Naive thymus-derived CD4-positive, alpha-beta T cell (primary cell): ENCODE measurements around the gene LPCAT1. TPM values are rescaled to one million over a fixed set of nuclear protein-coding genes. Genes with fewer than 3 reads are reported as not detected.

Source experiments
- ATAC-seq: fragments of 150-1000 bp; cut with Tn5 transposase; 2 replicates; pipeline ENCODE4 v1.10.0; 2021; ENCODE audit warnings: mild to moderate bottlenecking, moderate library complexity
- CTCF ChIA-PET: fragments of 350-600 bp; sonication (Branson Sonifier 250); formaldehyde crosslinking; loops from one replicate; lab custom pipeline; 2021; ENCODE audit warnings: antibody characterized with exemption; lab: Charles Lee
- POLR2A ChIA-PET: fragments of 350-600 bp; sonication (Branson Sonifier 250); formaldehyde crosslinking; loops from one replicate; lab custom pipeline; 2021; ENCODE audit warnings: antibody characterized with exemption, inconsistent platforms; lab: Charles Lee
- DNase-seq, 9 donors: peaks; one replicate each; pipeline versions ENCODE4 v3.0.0 to v3.0.0-alpha.2; 2020 to 2022; ENCODE audit warnings: mixed read lengths in 1 of 9
- H3K27ac ChIP-seq: one replicate; pipeline ENCODE4 v1.7.0; 2013; ENCODE audit warnings: mild to moderate bottlenecking, low read depth, low read length, moderate library complexity
- H3K27me3 ChIP-seq, 2 donors: one replicate each; pipeline ENCODE4 v1.7.0; 2013; ENCODE audit warnings: low read length in 2 of 2, mild to moderate bottlenecking in 2 of 2, moderate library complexity in 2 of 2; ENCODE audit not compliant: control insufficient read depth in 2 of 2, insufficient read depth in 2 of 2
- H3K36me3 ChIP-seq, 3 experiments: 1 replicate in 2 of 3; 2 replicates in 1 of 3; pipeline ENCODE4 v1.7.0; 2013; ENCODE audit warnings: low read length in 3 of 3, mild to moderate bottlenecking in 3 of 3, moderate library complexity in 1 of 3; ENCODE audit not compliant: insufficient read depth in 3 of 3, control insufficient read depth in 2 of 3
- H3K4me1 ChIP-seq, 2 donors: one replicate each; pipeline ENCODE4 v1.7.0; 2013; ENCODE audit warnings: low read length in 2 of 2, mild to moderate bottlenecking in 2 of 2, moderate library complexity in 1 of 2; ENCODE audit not compliant: control insufficient read depth in 2 of 2, insufficient read depth in 2 of 2
- H3K4me3 ChIP-seq: 2 replicates; pipeline ENCODE4 v1.7.0; 2013; ENCODE audit warnings: mild to moderate bottlenecking, low read length
- H3K9me3 ChIP-seq, 3 experiments: 1 replicate in 2 of 3; 2 replicates in 1 of 3; pipeline ENCODE4 v1.7.0; 2013; ENCODE audit warnings: low read length in 3 of 3; ENCODE audit not compliant: control insufficient read depth in 2 of 3
- H3K27ac Mint-ChIP-seq, 9 donors: one replicate each; pipeline ENCODE4 v1.8.0; 2020 to 2022; ENCODE audit warnings: mixed read lengths in 9 of 9, mild to moderate bottlenecking in 8 of 9, moderate library complexity in 5 of 9, inconsistent platforms in 2 of 9
- H3K27me3 Mint-ChIP-seq, 5 donors: one replicate each; pipeline ENCODE4 v1.8.0; 2021 to 2022; ENCODE audit warnings: mixed read lengths in 5 of 5, mild to moderate bottlenecking in 1 of 5
- H3K36me3 Mint-ChIP-seq, 5 donors: one replicate each; pipeline ENCODE4 v1.8.0; 2020 to 2022; ENCODE audit warnings: mixed read lengths in 5 of 5, mild to moderate bottlenecking in 3 of 5, inconsistent platforms in 1 of 5
- H3K4me1 Mint-ChIP-seq, 7 donors: one replicate each; pipeline ENCODE4 v1.8.0; 2020 to 2022; ENCODE audit warnings: mixed read lengths in 7 of 7, mild to moderate bottlenecking in 3 of 7, inconsistent platforms in 1 of 7
- H3K4me3 Mint-ChIP-seq, 10 donors: one replicate each; pipeline ENCODE4 v1.8.0; 2020 to 2022; ENCODE audit warnings: mild to moderate bottlenecking in 10 of 10, mixed read lengths in 10 of 10, moderate library complexity in 6 of 10, inconsistent platforms in 2 of 10
- H3K9me3 Mint-ChIP-seq, 11 donors: one replicate each; pipeline ENCODE4 v1.8.0; 2020 to 2022; ENCODE audit warnings: mixed read lengths in 11 of 11, mild to moderate bottlenecking in 4 of 11, inconsistent platforms in 1 of 11, moderate library complexity in 1 of 11
- intact Hi-C, 2 donors: fragments of 100-400 bp; cut with micrococcal nuclease; formaldehyde crosslinking; loops; one replicate each; pipeline ENCODE4 v1.15.1; 2023
- polyA plus RNA-seq, 2 donors: library from polyadenylated mRNA; unstranded; fragments of 300-500 nt; fragmentation: Illumina TruSeq; gene quantifications; one replicate each; pipeline ENCODE4 v1.2.3, GENCODE V29; 2021
- total RNA-seq, 6 experiments: library from RNA in 5 of 6; stranded (reverse) in 5 of 6; gene quantifications; 1 replicate in 5 of 6; 2 replicates in 1 of 6; pipeline ENCODE4 v1.2.3 and lab custom pipeline; 2021 to 2026

The LPCAT1 gene
- total and polyA plus RNA-seq, 7 experiments from 2014 or later: 9.9 to 89.4 (median 40.9) TPM

- Histone ChIP-seq H3K9me3 (peaks cover 5 to 25% (median 5%) of the 10 kb centered on the region in 3 experiments), H3K27me3 (no peaks in the 10 kb centered on the region), H3K4me3 (no peak overlapping the region), H3K36me3 (no peaks in the 10 kb centered on the region), H3K27ac (no peak overlapping the region), H3K4me1 (no peaks in the 10 kb centered on the region)
- H3K27me3 Mint-ChIP-seq: peaks cover 0 to 8% (median 6%) of the 10 kb centered on the region in 5 donors
- peaks cover 0 to 20% (median 7%) of the 10 kb centered on the region in 5 donors for H3K36me3 Mint-ChIP-seq
- ChIA-PET CTCF (no interaction called here), POLR2A (no interaction called here)
- H3K9me3 Mint-ChIP-seq: peaks cover 9 to 40% (median 28%) of the 10 kb centered on the region in 11 donors
- no peak for ATAC-seq
- no peaks in the 10 kb centered on the region for H3K4me1 Mint-ChIP-seq
- H3K27ac Mint-ChIP-seq: no peak overlapping the region
- no peak overlapping the region for H3K4me3 Mint-ChIP-seq
- intact Hi-C loops: no loop called here
- peak in 1 of 9 donors; percentile 14 for DNase-seq
Measured at GRCh38 chr5:1431896-1432295, 91.9 kb downstream of the LPCAT1 start.

GRCh38 chr5:1431021-1431811 is 92.5 kb downstream of the LPCAT1 start:
- DNase-seq: peak in 1 of 9 donors; percentile 3
- POLR2A ChIA-PET: no interaction called here
- Histone ChIP-seq H3K27ac (no peak overlapping the region), H3K4me3 (no peak overlapping the region), H3K27me3 (no peaks in the 10 kb centered on the region), H3K36me3 (no peaks in the 10 kb centered on the region), H3K9me3 (peaks cover 5 to 29% (median 5%) of the 10 kb centered on the region in 3 experiments), H3K4me1 (no peaks in the 10 kb centered on the region)
- H3K27me3 Mint-ChIP-seq: peaks cover 0 to 10% (median 8%) of the 10 kb centered on the region in 5 donors
- ATAC-seq: no peak
- H3K4me1 Mint-ChIP-seq: no peaks in the 10 kb centered on the region
- H3K9me3 Mint-ChIP-seq: peaks cover 15 to 47% (median 32%) of the 10 kb centered on the region in 11 donors
- intact Hi-C loops: no loop called here
- H3K27ac Mint-ChIP-seq: no peak overlapping the region
- H3K4me3 Mint-ChIP-seq: no peak overlapping the region
- CTCF ChIA-PET: no interaction called here
- H3K36me3 Mint-ChIP-seq: peaks cover 0 to 23% (median 7%) of the 10 kb centered on the region in 5 donors

GRCh38 chr5:1430121-1430795 is 93.5 kb downstream of the LPCAT1 start:
- POLR2A ChIA-PET: no interaction called here
- H3K27ac Mint-ChIP-seq: no peak overlapping the region
- DNase-seq: no peak
- H3K27me3 ChIP-seq: no peaks in the 10 kb centered on the region
- no peak overlapping the region for H3K27ac ChIP-seq
- peaks cover 5 to 29% (median 5%) of the 10 kb centered on the region in 3 experiments for H3K9me3 ChIP-seq
- H3K4me1 Mint-ChIP-seq: no peaks in the 10 kb centered on the region
- ATAC-seq: no peak
- no peaks in the 10 kb centered on the region for H3K4me1 ChIP-seq
- intact Hi-C loops: no loop called here
- H3K4me3 ChIP-seq: no peak overlapping the region
- H3K4me3 Mint-ChIP-seq: peak overlapping the region in 1 of 10 donors; percentile 17
- H3K36me3 ChIP-seq: no peaks in the 10 kb centered on the region
- peaks cover 16 to 56% (median 36%) of the 10 kb centered on the region in 11 donors for H3K9me3 Mint-ChIP-seq
- H3K36me3 Mint-ChIP-seq: peaks cover 0 to 25% (median 7%) of the 10 kb centered on the region in 5 donors
- CTCF ChIA-PET: no interaction called here
- H3K27me3 Mint-ChIP-seq: peaks cover 0 to 10% (median 8%) of the 10 kb centered on the region in 5 donors

GRCh38 chr5:1429496-1429895 is 94.3 kb downstream of the LPCAT1 start:
- Mint-ChIP-seq H3K4me3 (no peak overlapping the region), H3K36me3 (peaks cover 0 to 23% (median 7%) of the 10 kb centered on the region in 5 donors), H3K9me3 (peaks cover 19 to 59% (median 36%) of the 10 kb centered on the region in 11 donors), H3K4me1 (no peaks in the 10 kb centered on the region), H3K27ac (no peak overlapping the region), H3K27me3 (peaks cover 0 to 10% (median 8%) of the 10 kb centered on the region in 5 donors)
- intact Hi-C loops: no loop called here
- ATAC-seq: no peak
- no peaks in the 10 kb centered on the region for H3K27me3 ChIP-seq
- ChIA-PET CTCF (no interaction called here), POLR2A (no interaction called here)
- H3K4me1 ChIP-seq: no peaks in the 10 kb centered on the region
- peaks cover 5 to 29% (median 5%) of the 10 kb centered on the region in 3 experiments for H3K9me3 ChIP-seq
- no peak for DNase-seq
- no peak overlapping the region for H3K4me3 ChIP-seq
- no peaks in the 10 kb centered on the region for H3K36me3 ChIP-seq
- no peak overlapping the region for H3K27ac ChIP-seq

GRCh38 chr5:1429066-1429465 is 94.7 kb downstream of the LPCAT1 start:
- POLR2A ChIA-PET: no interaction called here
- H3K36me3 ChIP-seq: no peaks in the 10 kb centered on the region
- CTCF ChIA-PET: no interaction called here
- H3K4me3 ChIP-seq: no peak overlapping the region
- H3K9me3 Mint-ChIP-seq: peaks cover 21 to 59% (median 36%) of the 10 kb centered on the region in 11 donors
- no peak for ATAC-seq
- no peak overlapping the region for H3K27ac ChIP-seq
- no peak for DNase-seq
- no peaks in the 10 kb centered on the region for H3K27me3 ChIP-seq
- no peaks in the 10 kb centered on the region for H3K4me1 ChIP-seq
- H3K36me3 Mint-ChIP-seq: peaks cover 0 to 23% (median 7%) of the 10 kb centered on the region in 5 donors
- intact Hi-C loops: no loop called here
- no peaks in the 10 kb centered on the region for H3K4me1 Mint-ChIP-seq
- no peak overlapping the region for H3K27ac Mint-ChIP-seq
- peaks cover 0 to 13% (median 8%) of the 10 kb centered on the region in 5 donors for H3K27me3 Mint-ChIP-seq
- H3K4me3 Mint-ChIP-seq: no peak overlapping the region
- peaks cover 5 to 29% (median 5%) of the 10 kb centered on the region in 3 experiments for H3K9me3 ChIP-seq

- intact Hi-C loops: no loop called here
- peaks cover 5 to 29% (median 5%) of the 10 kb centered on the region in 3 experiments for H3K9me3 ChIP-seq
- H3K27me3 ChIP-seq: no peaks in the 10 kb centered on the region
- no peak for DNase-seq
- Mint-ChIP-seq H3K27me3 (peaks cover 0 to 7% (median 4%) of the 10 kb centered on the region in 5 donors), H3K27ac (no peak overlapping the region), H3K36me3 (peaks cover 0 to 18% (median 7%) of the 10 kb centered on the region in 5 donors), H3K9me3 (peaks cover 13 to 59% (median 33%) of the 10 kb centered on the region in 11 donors), H3K4me1 (no peaks in the 10 kb centered on the region), H3K4me3 (no peak overlapping the region)
- no peaks in the 10 kb centered on the region for H3K36me3 ChIP-seq
- POLR2A ChIA-PET: no interaction called here
- CTCF ChIA-PET: no interaction called here
- H3K4me3 ChIP-seq: no peak overlapping the region
- no peaks in the 10 kb centered on the region for H3K4me1 ChIP-seq
- no peak overlapping the region for H3K27ac ChIP-seq
- no peak for ATAC-seq
Measured at GRCh38 chr5:1428107-1428506, 95.7 kb downstream of the LPCAT1 start.
